A549 (cell line): ENCODE measurements around the gene SUGCT.

Experiments used
- CHD2 ChIP-seq: fragments of 150-350 bp; IDR thresholded peaks from 2 replicates; pipeline ENCODE4 v1.6.1; 2014; ENCODE audit warnings: low read length; ENCODE audit not compliant: partially characterized antibody
- CHD4 ChIP-seq: fragments of 200-600 bp; sonication (generic); IDR thresholded peaks from 2 replicates; pipeline ENCODE4 v1.6.1; 2016; ENCODE audit warnings: antibody characterized with exemption, mild to moderate bottlenecking, borderline replicate concordance
- CTCF ChIP-seq: fragments of >200 bp; sonication (Bioruptor Twin); formaldehyde crosslinking; IDR thresholded peaks from 3 replicates; pipeline ENCODE4 v1.5.1; 2016
- EP300 ChIP-seq, 2 experiments: fragments of >200 bp; sonication (Bioruptor Twin); formaldehyde crosslinking; IDR thresholded peaks; 2 replicates in 1 of 2; 3 replicates in 1 of 2; pipeline ENCODE4 v1.6.1; 2016 to 2017
- HDAC2 ChIP-seq: fragments of 200-600 bp; sonication (generic); IDR thresholded peaks from 2 replicates; pipeline ENCODE4 v1.6.1; 2016
- POLR2A ChIP-seq: IDR thresholded peaks from 2 replicates; pipeline ENCODE4 v1.6.1; 2012; ENCODE audit warnings: mild to moderate bottlenecking, low read length
- POLR2AphosphoS2 ChIP-seq: conservative IDR thresholded peaks from 2 replicates; pipeline ENCODE4 v1.6.1; 2012; ENCODE audit warnings: low read length, improper control_type of control experiment, inconsistent platforms
- RAD21 ChIP-seq, 2 experiments: fragments of >200 bp in 1 of 2; sonication (Bioruptor Twin) in 1 of 2; formaldehyde crosslinking in 1 of 2; IDR thresholded peaks in 1 of 2; conservative IDR thresholded peaks in 1 of 2; 2 replicates in 1 of 2; 3 replicates in 1 of 2; pipeline ENCODE4 v1.6.1; 2012 to 2018; ENCODE audit warnings: inconsistent platforms in 1 of 2

DNA sequence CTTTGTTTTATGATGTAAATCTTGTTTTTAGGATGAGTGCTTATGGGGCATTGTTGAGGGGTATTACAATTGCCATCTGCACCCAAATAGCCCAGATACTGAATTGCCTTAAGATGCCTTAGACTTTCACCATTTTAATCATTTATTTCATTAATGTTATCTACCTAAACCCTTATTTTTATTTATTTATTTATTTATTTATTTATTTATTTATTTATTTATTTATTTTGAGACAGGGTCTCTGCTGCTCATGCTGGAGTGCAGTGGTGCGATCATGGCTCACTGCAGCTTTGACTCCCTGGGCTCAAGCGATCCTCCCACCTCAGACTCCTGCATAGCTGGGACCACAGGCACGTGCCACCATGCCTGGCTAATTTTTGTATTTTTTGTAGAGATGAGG is 560.2 kb downstream of the SUGCT start:
- no peak for TF ChIP-seq CTCF
- no peak for TF ChIP-seq RAD21 (conservative IDR thresholded peaks at IDR 0.05 in 1 of 2, IDR thresholded peaks at IDR 0.05 in 1 of 2)
- TF ChIP-seq HDAC2, result no peak
- TF ChIP-seq POLR2AphosphoS2, result no peak
- TF ChIP-seq POLR2A, result no peak
- TF ChIP-seq CHD2, result no peak
- TF ChIP-seq CHD4, result no peak
- no peak for TF ChIP-seq EP300 (IDR thresholded peaks at IDR 0.05)
